A549 (cell line): ENCODE results near the gene AMZ1. TPM values are rescaled to one million over a fixed set of nuclear protein-coding genes. Genes with fewer than 3 reads are reported as not detected.

Experiments
- ATAC-seq, 2 experiments: fragments of 200-7000 bp in 1 of 2; fragments of >200 bp in 1 of 2; cut with Nextera tagmentation in 1 of 2; cut with Tn5 transposase in 1 of 2; 3 replicates each; pipeline versions ENCODE4 v1.8.0 to v1.9.1; 2018 to 2020; ENCODE audit warnings: mild to moderate bottlenecking in 1 of 2, moderate library complexity in 1 of 2
- CTCF ChIA-PET: fragments of 300-600 bp; sonication (Branson Sonifier 250); formaldehyde crosslinking; extraction: SDS; loops from one replicate; lab custom pipeline; 2021; ENCODE audit warnings: antibody characterized with exemption, inconsistent platforms; lab: Yijun Ruan, JAX
- POLR2A ChIA-PET: fragments of 350-600 bp; formaldehyde crosslinking; extraction: SDS; loops from one replicate; lab custom pipeline; 2021; ENCODE audit warnings: antibody characterized with exemption, inconsistent platforms; lab: Yijun Ruan, JAX
- DNase-seq, 2 experiments: peaks; one replicate each; pipeline versions ENCODE4 v3.0.0 to v3.0.0-alpha.2; 2011 to 2016; ENCODE audit warnings: low read depth in 1 of 2, low spot score in 1 of 2
- FAIRE-seq: peaks from 2 replicates; lab custom pipeline; 2011; peaks lifted over from hg19 to GRCh38; lab: Jason Lieb, UNC
- H3K27ac ChIP-seq, 2 experiments: fragments of >200 bp; sonication (Bioruptor Twin); formaldehyde crosslinking; 3 replicates each; pipeline ENCODE4 v1.5.1; 2016 to 2017
- H3K4me1 ChIP-seq: fragments of >200 bp; sonication (Bioruptor Twin); formaldehyde crosslinking; 3 replicates; pipeline ENCODE4 v1.6.1; 2016
- H3K4me2 ChIP-seq: fragments of >200 bp; sonication (Bioruptor Twin); formaldehyde crosslinking; 3 replicates; pipeline ENCODE4 v1.6.1; 2016
- H3K4me3 ChIP-seq: fragments of >200 bp; sonication (Bioruptor Twin); formaldehyde crosslinking; 3 replicates; pipeline ENCODE4 v1.5.1; 2016
- H3K9me3 ChIP-seq: fragments of >200 bp; sonication (Bioruptor Twin); formaldehyde crosslinking; 3 replicates; pipeline ENCODE4 v1.6.1; 2016
- ATOH8 ChIP-seq: fragments of 250-450 bp; sonication (Bioruptor Pico); IDR thresholded peaks from 2 replicates; pipeline ENCODE4 v1.5.0; 2020; ENCODE audit warnings: low read depth, mild to moderate bottlenecking, moderate library complexity
- BHLHE40 ChIP-seq: IDR thresholded peaks from 2 replicates; pipeline ENCODE4 v1.6.1; 2012; ENCODE audit warnings: low read depth, low read length, inconsistent platforms
- CBX8 ChIP-seq: fragments of 200-600 bp; sonication (generic); IDR thresholded peaks from 2 replicates; pipeline ENCODE4 v1.6.1; 2016
- EHMT2 ChIP-seq: fragments of 200-600 bp; sonication (generic); IDR thresholded peaks from 2 replicates; pipeline ENCODE4 v1.6.1; 2016; ENCODE audit warnings: antibody characterized with exemption, low read depth, mild to moderate bottlenecking, moderate library complexity
- EP300 ChIP-seq, 2 experiments: fragments of >200 bp; sonication (Bioruptor Twin); formaldehyde crosslinking; IDR thresholded peaks; 2 replicates in 1 of 2; 3 replicates in 1 of 2; pipeline ENCODE4 v1.6.1; 2016 to 2017
- ESRRA ChIP-seq: fragments of 150-350 bp; IDR thresholded peaks from 2 replicates; pipeline ENCODE4 v1.6.1; 2014; ENCODE audit warnings: mild to moderate bottlenecking, low read length, borderline replicate concordance
- HEYL ChIP-seq: fragments of 250-450 bp; sonication (Bioruptor Pico); IDR thresholded peaks from 2 replicates; pipeline ENCODE4 v1.8.0; 2021; ENCODE audit warnings: mild to moderate bottlenecking, moderate library complexity
- HOXA7 ChIP-seq: fragments of 250-450 bp; sonication (Bioruptor Pico); IDR thresholded peaks from 2 replicates; pipeline ENCODE4 v1.5.0; 2020; ENCODE audit warnings: mild to moderate bottlenecking, moderate library complexity
- HOXB5 ChIP-seq: fragments of 250-450 bp; sonication (Bioruptor Pico); IDR thresholded peaks from 2 replicates; pipeline ENCODE4 v1.5.0; 2020; ENCODE audit warnings: mild to moderate bottlenecking, moderate library complexity
- JUN ChIP-seq, 2 experiments: fragments of >200 bp; sonication (Bioruptor Twin); formaldehyde crosslinking; IDR thresholded peaks; 2 replicates in 1 of 2; 3 replicates in 1 of 2; pipeline ENCODE4 v1.6.1; 2016 to 2017
- JUNB ChIP-seq: fragments of >200 bp; sonication (Bioruptor Twin); formaldehyde crosslinking; IDR thresholded peaks from 2 replicates; pipeline ENCODE4 v1.6.1; 2016
- MYC ChIP-seq: IDR thresholded peaks from 2 replicates; pipeline ENCODE4 v1.6.1; 2012; ENCODE audit warnings: mild to moderate bottlenecking, inconsistent platforms, low read length, improper control_type of control experiment, borderline replicate concordance
- NPAS2 ChIP-seq: fragments of 250-450 bp; sonication (Bioruptor Pico); IDR thresholded peaks from 2 replicates; pipeline ENCODE4 v1.8.0; 2022; ENCODE audit warnings: mild to moderate bottlenecking, moderate library complexity, borderline replicate concordance
- NR3C1 ChIP-seq: fragments of >200 bp; sonication (Bioruptor Twin); formaldehyde crosslinking; IDR thresholded peaks from 3 replicates; pipeline ENCODE4 v1.6.1; 2017
- PBX3 ChIP-seq: IDR thresholded peaks from 2 replicates; pipeline ENCODE4 v1.6.1; 2012
- REST ChIP-seq: fragments of 200-600 bp; sonication (generic); IDR thresholded peaks from 2 replicates; pipeline ENCODE4 v1.6.1; 2016; ENCODE audit warnings: antibody characterized with exemption, mild to moderate bottlenecking, moderate library complexity
- SMC3 ChIP-seq: fragments of >200 bp; sonication (Bioruptor Twin); formaldehyde crosslinking; IDR thresholded peaks from 3 replicates; pipeline ENCODE4 v1.6.1; 2018; ENCODE audit warnings: inconsistent platforms
- ZNF302 ChIP-seq: fragments of 250-450 bp; sonication (Bioruptor Pico); IDR thresholded peaks from 2 replicates; pipeline ENCODE4 v1.9.0; 2021; ENCODE audit warnings: inconsistent platforms, mild to moderate bottlenecking, moderate library complexity
- WGBS: methylation state at CpG from one replicate; pipeline ENCODE4 v1.1.6; 2017; ENCODE audit errors: missing lambda C conversion rate; 5-methylcytosine and 5-hydroxymethylcytosine counted together
- polyA plus RNA-seq, 4 experiments: library from polyadenylated mRNA; depleted of rRNA in 3 of 4; stranded (reverse); fragments of >200 nt; fragmentation: RNase III in 1 of 4; extraction: RNeasy Plus Mini Kit Qiagen cat#74134 plus additional on column Dnase treatment in 1 of 4; gene quantifications; 2 replicates in 3 of 4; 3 replicates in 1 of 4; pipeline ENCODE4 v1.2.3, GENCODE V29; 2011 to 2017

AMZ1 gene
- polyA plus RNA-seq, 2 of the 4 experiments (the other 2 are of a cell fraction) = 0.01 TPM; not detected in 1

GRCh38 chr7:2699289-2699620, 11.3 kb downstream of the AMZ1 start:
- no peaks in the 10 kb centered on the region for H3K4me1 ChIP-seq
- 72% methylated on average over 9 of the region's 15 CpGs for WGBS
- FAIRE-seq (no peak), ATAC-seq (no peak), DNase-seq (no peak)
- POLR2A ChIA-PET = interaction anchor here (0.7 kb wide), 1 partner anchor 647 kb away, joined by 5 read pairs; no protein-coding TSS in a partner anchor
- CTCF ChIA-PET = interaction anchor here (0.6 to 7.5 kb wide), 5 partner anchors 9 to 187 kb away, joined by 3 to 41 read pairs (median 4); no protein-coding TSS in a partner anchor
- no peak overlapping the region for H3K4me3 ChIP-seq
- no peak overlapping the region for H3K4me2 ChIP-seq
- no peaks in the 10 kb centered on the region for H3K9me3 ChIP-seq
- TF ChIP-seq NPAS2 (CRISPR knock-in tag) (no peak), HOXA7 (no peak), SMC3 (no peak), JUNB (no peak), ESRRA (no peak)
- no peak overlapping the region for H3K27ac ChIP-seq

GRCh38 chr7:2700141-2700850, 12.3 kb downstream of the AMZ1 start:
- no peak overlapping the region for H3K4me2 ChIP-seq
- no peak overlapping the region for H3K4me3 ChIP-seq
- no peak overlapping the region for H3K27ac ChIP-seq
- H3K9me3 ChIP-seq = no peaks in the 10 kb centered on the region
- no peak for ATAC-seq
- POLR2A ChIA-PET = no interaction called here
- FAIRE-seq = no peak
- DNase-seq = no peak
- no peak for TF ChIP-seq HOXB5 (CRISPR knock-in tag)
- TF ChIP-seq JUN (IDR thresholded peaks at IDR 0.05) = no peak
- no peak for TF ChIP-seq ATOH8 (CRISPR knock-in tag)
- TF ChIP-seq HEYL (CRISPR knock-in tag) = no peak
- no peak for TF ChIP-seq NR3C1
- no peak for TF ChIP-seq PBX3
- TF ChIP-seq MYC = no peak
- TF ChIP-seq EP300 (IDR thresholded peaks at IDR 0.05) = no peak
- TF ChIP-seq, all 56 proteins: peak for 0
- 84% methylated on average over 35 of the region's 40 CpGs for WGBS
- CTCF ChIA-PET = interaction anchor here (0.9 to 7.5 kb wide), 8 partner anchors 10 to 592 kb away, joined by 3 to 41 read pairs (median 7); no protein-coding TSS in a partner anchor
- no peaks in the 10 kb centered on the region for H3K4me1 ChIP-seq

GRCh38 chr7:2701424-2701823, 13.4 kb downstream of the AMZ1 start:
- Histone ChIP-seq H3K4me2 (no peak overlapping the region), H3K4me1 (no peaks in the 10 kb centered on the region), H3K27ac (no peak overlapping the region), H3K4me3 (no peak overlapping the region)
- FAIRE-seq = no peak
- CTCF ChIA-PET = interaction anchor here (0.7 to 7.5 kb wide), 7 partner anchors 9 to 1138 kb away, joined by 3 to 41 read pairs (median 7); no protein-coding TSS in a partner anchor
- no peak for TF ChIP-seq BHLHE40
- TF ChIP-seq EHMT2 = no peak
- TF ChIP-seq ZNF302 = no peak
- TF ChIP-seq ESRRA = no peak
- TF ChIP-seq CBX8 = no peak
- no peak for TF ChIP-seq REST
- TF ChIP-seq, all 56 proteins: peak for 0
- POLR2A ChIA-PET = no interaction called here
- ATAC-seq = no peak
- H3K9me3 ChIP-seq = no peaks in the 10 kb centered on the region
- 78% methylated on average over 15 of the region's 17 CpGs for WGBS
- DNase-seq = no peak
